SK-N-MC (cell line): ENCODE measurements around the gene LTN1.

Experiments
- DNase-seq: peaks from one replicate; pipeline ENCODE4 v3.0.0-alpha.2; 2011; ENCODE audit warnings: low read depth, low spot score
- H3K27ac ChIP-seq: fragments of 200-600 bp; sonication (generic); 2 replicates; pipeline ENCODE4 v1.5.1; 2016; ENCODE audit warnings: mixed run types
- H3K36me3 ChIP-seq: fragments of 200-600 bp; sonication (generic); 2 replicates; pipeline ENCODE4 v1.6.1; 2017; ENCODE audit warnings: antibody characterized with exemption, low read length, mixed read lengths; ENCODE audit not compliant: insufficient read depth
- H3K4me3 ChIP-seq: fragments of 200-600 bp; sonication (generic); 2 replicates; pipeline ENCODE4 v1.5.1; 2016
- H3K9ac ChIP-seq: fragments of 200-600 bp; sonication (generic); 2 replicates; pipeline ENCODE4 v1.8.0; 2017; ENCODE audit warnings: mixed run types, mixed read lengths; ENCODE audit not compliant: insufficient read length
- H3K9me3 ChIP-seq: fragments of 200-600 bp; sonication (generic); 2 replicates; pipeline ENCODE4 v1.6.1; 2017; ENCODE audit warnings: low read depth, mild to moderate bottlenecking, antibody characterized with exemption, low read length, moderate library complexity, mixed read lengths
- EZH2 ChIP-seq: fragments of 200-600 bp; sonication (generic); IDR thresholded peaks from one replicate; pipeline ENCODE4 v1.6.1; 2017; ENCODE audit warnings: antibody characterized with exemption
- FOXP2 ChIP-seq: optimal IDR thresholded peaks from 2 replicates; pipeline ENCODE3; 2011; ENCODE audit warnings: mild to moderate bottlenecking, moderate library complexity; ENCODE audit not compliant: insufficient read depth; ENCODE audit errors: extremely low read length, control extremely low read depth
- POLR2AphosphoS5 ChIP-seq: IDR thresholded peaks from 2 replicates; pipeline ENCODE4 v1.6.1; 2012; ENCODE audit warnings: mild to moderate bottlenecking, low read depth, low read length, borderline replicate concordance

LTN1 gene, protein sequence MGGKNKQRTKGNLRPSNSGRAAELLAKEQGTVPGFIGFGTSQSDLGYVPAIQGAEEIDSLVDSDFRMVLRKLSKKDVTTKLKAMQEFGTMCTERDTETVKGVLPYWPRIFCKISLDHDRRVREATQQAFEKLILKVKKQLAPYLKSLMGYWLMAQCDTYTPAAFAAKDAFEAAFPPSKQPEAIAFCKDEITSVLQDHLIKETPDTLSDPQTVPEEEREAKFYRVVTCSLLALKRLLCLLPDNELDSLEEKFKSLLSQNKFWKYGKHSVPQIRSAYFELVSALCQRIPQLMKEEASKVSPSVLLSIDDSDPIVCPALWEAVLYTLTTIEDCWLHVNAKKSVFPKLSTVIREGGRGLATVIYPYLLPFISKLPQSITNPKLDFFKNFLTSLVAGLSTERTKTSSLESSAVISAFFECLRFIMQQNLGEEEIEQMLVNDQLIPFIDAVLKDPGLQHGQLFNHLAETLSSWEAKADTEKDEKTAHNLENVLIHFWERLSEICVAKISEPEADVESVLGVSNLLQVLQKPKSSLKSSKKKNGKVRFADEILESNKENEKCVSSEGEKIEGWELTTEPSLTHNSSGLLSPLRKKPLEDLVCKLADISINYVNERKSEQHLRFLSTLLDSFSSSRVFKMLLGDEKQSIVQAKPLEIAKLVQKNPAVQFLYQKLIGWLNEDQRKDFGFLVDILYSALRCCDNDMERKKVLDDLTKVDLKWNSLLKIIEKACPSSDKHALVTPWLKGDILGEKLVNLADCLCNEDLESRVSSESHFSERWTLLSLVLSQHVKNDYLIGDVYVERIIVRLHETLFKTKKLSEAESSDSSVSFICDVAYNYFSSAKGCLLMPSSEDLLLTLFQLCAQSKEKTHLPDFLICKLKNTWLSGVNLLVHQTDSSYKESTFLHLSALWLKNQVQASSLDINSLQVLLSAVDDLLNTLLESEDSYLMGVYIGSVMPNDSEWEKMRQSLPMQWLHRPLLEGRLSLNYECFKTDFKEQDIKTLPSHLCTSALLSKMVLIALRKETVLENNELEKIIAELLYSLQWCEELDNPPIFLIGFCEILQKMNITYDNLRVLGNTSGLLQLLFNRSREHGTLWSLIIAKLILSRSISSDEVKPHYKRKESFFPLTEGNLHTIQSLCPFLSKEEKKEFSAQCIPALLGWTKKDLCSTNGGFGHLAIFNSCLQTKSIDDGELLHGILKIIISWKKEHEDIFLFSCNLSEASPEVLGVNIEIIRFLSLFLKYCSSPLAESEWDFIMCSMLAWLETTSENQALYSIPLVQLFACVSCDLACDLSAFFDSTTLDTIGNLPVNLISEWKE (N-terminal part only)

GRCh38 chr21:28992526-28993292 lies at the start of gene LTN1:
TSS of gene LTN1 (minus strand) at chr21:28992877. CDS start at chr21:28992805, 72 bp downstream.
- peak; percentile 94 for TF ChIP-seq POLR2AphosphoS5
- TF ChIP-seq FOXP2: no peak
- peak within 1 kb of the TSS; percentile 84 for H3K4me3 ChIP-seq
- peak within 1 kb of the TSS; percentile 93 for H3K9ac ChIP-seq
- peak; percentile 96 for DNase-seq
- no peaks in the 10 kb centered on the region for H3K9me3 ChIP-seq
- peak within 1 kb of the TSS; percentile 94 for H3K27ac ChIP-seq
- no peaks in the 10 kb centered on the region for H3K36me3 ChIP-seq

DNA sequence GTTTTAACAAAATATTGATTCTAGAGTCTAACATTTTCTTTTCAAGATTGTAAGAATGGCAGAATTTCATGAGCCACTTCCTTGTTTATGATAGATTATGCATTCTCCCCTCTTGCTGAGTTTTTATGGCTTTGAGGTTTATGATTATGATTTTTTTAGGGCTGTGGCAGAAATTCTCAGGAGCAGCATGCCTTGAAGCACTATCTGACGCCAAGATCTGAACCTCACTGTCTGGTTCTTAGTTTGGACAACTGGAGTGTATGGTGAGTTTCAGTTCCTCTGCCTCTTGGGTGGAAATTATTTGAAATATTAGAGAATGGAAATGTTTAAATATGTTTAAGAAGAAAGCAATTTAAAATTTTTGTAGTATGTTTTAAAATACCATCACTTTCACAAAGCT lies 42.0 kb upstream of the LTN1 start:
- Histone ChIP-seq H3K9ac (no peak overlapping the region), H3K9me3 (no peaks in the 10 kb centered on the region), H3K27ac (peak overlapping the region; percentile 92), H3K4me3 (peak overlapping the region; percentile 36), H3K36me3 (peaks cover 76% of the 10 kb centered on the region)
- TF ChIP-seq FOXP2: no peak
- TF ChIP-seq POLR2AphosphoS5: no peak
- TF ChIP-seq EZH2: no peak
- peak; percentile 66 for DNase-seq

DNA sequence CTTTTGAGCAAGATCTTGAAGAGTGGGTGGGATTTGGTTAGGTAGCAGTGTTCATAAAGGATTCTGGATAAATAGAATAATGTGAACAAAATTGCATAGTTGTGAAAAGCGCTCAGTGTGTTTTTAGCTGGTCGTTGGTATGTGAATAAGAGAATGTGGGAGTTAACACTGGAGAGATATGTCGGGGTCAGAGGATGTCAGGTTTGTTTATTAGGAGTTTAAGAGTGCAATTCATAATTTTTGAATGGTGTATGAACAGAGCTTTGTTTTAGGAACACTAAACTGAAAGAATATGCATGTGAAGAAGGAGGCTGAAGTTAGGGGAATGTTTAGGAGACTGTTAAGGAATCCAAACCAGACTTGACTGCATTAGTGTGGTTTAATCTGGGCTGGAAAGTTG lies 41.2 kb upstream of the LTN1 start:
- Histone ChIP-seq H3K36me3 (peaks cover 75% of the 10 kb centered on the region), H3K9me3 (no peaks in the 10 kb centered on the region), H3K4me3 (no peak overlapping the region), H3K9ac (no peak overlapping the region), H3K27ac (peak overlapping the region; percentile 76)
- DNase-seq: no peak
- TF ChIP-seq FOXP2 (no peak), POLR2AphosphoS5 (no peak), EZH2 (no peak)

GRCh38 chr21:29033301-29033700 lies 40.6 kb upstream of the LTN1 start:
- no peak overlapping the region for H3K4me3 ChIP-seq
- H3K9me3 ChIP-seq: no peaks in the 10 kb centered on the region
- no peak overlapping the region; the same call in 1 of the 2 replicates for H3K27ac ChIP-seq
- H3K36me3 ChIP-seq: peaks cover 75% of the 10 kb centered on the region
- DNase-seq: no peak
- H3K9ac ChIP-seq: no peak overlapping the region
- TF ChIP-seq FOXP2 (no peak), EZH2 (no peak), POLR2AphosphoS5 (no peak)

GRCh38 chr21:29030909-29031308 lies 38.2 kb upstream of the LTN1 start:
- no peaks in the 10 kb centered on the region for H3K9me3 ChIP-seq
- no peak for DNase-seq
- TF ChIP-seq FOXP2 (no peak), EZH2 (no peak), POLR2AphosphoS5 (no peak)
- H3K4me3 ChIP-seq: no peak overlapping the region
- H3K27ac ChIP-seq: no peak overlapping the region
- H3K36me3 ChIP-seq: peaks cover 54% of the 10 kb centered on the region
- no peak overlapping the region for H3K9ac ChIP-seq

DNA sequence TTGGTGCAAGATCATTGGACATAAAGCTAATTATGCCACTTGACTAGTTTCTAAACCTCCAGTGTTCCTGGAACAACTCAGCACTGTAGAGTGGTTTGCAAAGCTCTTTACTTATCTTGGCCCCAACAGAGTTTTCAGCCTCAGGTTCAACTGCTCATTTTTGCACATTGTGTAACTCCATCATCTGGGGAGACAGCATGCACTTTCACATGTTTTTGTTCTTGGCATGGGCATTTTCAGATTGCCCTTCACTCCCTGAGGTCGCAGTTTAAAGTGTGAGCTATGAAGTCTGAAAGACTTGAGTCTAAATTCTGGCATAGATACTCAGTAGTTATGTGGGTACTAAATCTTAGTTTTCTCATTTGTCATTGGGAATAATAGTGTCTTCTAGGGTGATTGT lies 36.8 kb upstream of the LTN1 start:
- H3K36me3 ChIP-seq: peaks cover 50% of the 10 kb centered on the region
- no peak for DNase-seq
- no peak overlapping the region for H3K9ac ChIP-seq
- no peak overlapping the region for H3K4me3 ChIP-seq
- H3K27ac ChIP-seq: no peak overlapping the region
- no peaks in the 10 kb centered on the region for H3K9me3 ChIP-seq
- no peak for TF ChIP-seq POLR2AphosphoS5
- no peak for TF ChIP-seq EZH2
- TF ChIP-seq FOXP2: no peak

- H3K27ac ChIP-seq: peak overlapping the region; percentile 93; the same call in 1 of the 2 replicates
- H3K9me3 ChIP-seq: no peaks in the 10 kb centered on the region
- TF ChIP-seq FOXP2 (no peak), POLR2AphosphoS5 (no peak), EZH2 (no peak)
- no peak for DNase-seq
- H3K4me3 ChIP-seq: peak overlapping the region; percentile 89
- peaks cover 14% of the 10 kb centered on the region; the same call in 1 of the 2 replicates for H3K36me3 ChIP-seq
- H3K9ac ChIP-seq: peak overlapping the region; percentile 91
Measured at GRCh38 chr21:29025328-29025713, 32.6 kb upstream of the LTN1 start.
